RWPE2 (cell line): Measurements from ENCODE around the gene SORL1.

Experiments used
- ATAC-seq: fragments of 200-7000 bp; cut with Tn5 transposase; 3 replicates; pipeline ENCODE4 v1.9.1; 2021; ENCODE audit warnings: low read depth
- DNase-seq: peaks from one replicate; pipeline ENCODE4 v3.0.0-alpha.2; 2020; ENCODE audit warnings: low spot score
- H3K27ac ChIP-seq: fragments of 450-650 bp; 2 replicates; pipeline ENCODE4 v1.5.1; 2017; ENCODE audit warnings: mild to moderate bottlenecking; ENCODE audit not compliant: poor library complexity, severe bottlenecking
- H3K27me3 ChIP-seq: fragments of 250-450 bp; sonication (Bioruptor Pico); 2 replicates; pipeline ENCODE4 v1.5.1; 2021; ENCODE audit warnings: mild to moderate bottlenecking, moderate library complexity; ENCODE audit not compliant: insufficient read depth, poor library complexity, severe bottlenecking
- H3K36me3 ChIP-seq: fragments of 250-450 bp; sonication (Bioruptor Pico); 2 replicates; pipeline ENCODE4 v1.5.1; 2020; ENCODE audit warnings: low read depth, mild to moderate bottlenecking, moderate library complexity
- H3K4me1 ChIP-seq: fragments of 250-450 bp; sonication (Bioruptor Pico); 2 replicates; pipeline ENCODE4 v1.5.1; 2021; ENCODE audit warnings: mild to moderate bottlenecking, moderate library complexity; ENCODE audit not compliant: insufficient read depth, poor library complexity, severe bottlenecking
- H3K4me3 ChIP-seq: fragments of 250-450 bp; sonication (Bioruptor Pico); 2 replicates; pipeline ENCODE4 v1.5.1; 2021; ENCODE audit warnings: mild to moderate bottlenecking, moderate library complexity; ENCODE audit not compliant: severe bottlenecking
- H3K9me3 ChIP-seq: fragments of 250-450 bp; sonication (Bioruptor Pico); 2 replicates; pipeline ENCODE4 v1.5.1; 2021; ENCODE audit warnings: mild to moderate bottlenecking, moderate library complexity; ENCODE audit not compliant: severe bottlenecking
- CTCF ChIP-seq: fragments of 450-650 bp; IDR thresholded peaks from one replicate; pipeline ENCODE4 v1.5.1; 2017; ENCODE audit warnings: mild to moderate bottlenecking, moderate library complexity; ENCODE audit not compliant: poor library complexity, severe bottlenecking

SORL1 gene

GRCh38 chr11:121535129-121535796 is 83.1 kb downstream of the SORL1 start:
- ATAC-seq (peak; percentile 62), DNase-seq (no peak)
- H3K9me3 ChIP-seq, result no peaks in the 10 kb centered on the region
- H3K4me3 ChIP-seq, result no peak overlapping the region
- no peaks in the 10 kb centered on the region; the same call in 1 of the 2 replicates for H3K36me3 ChIP-seq
- no peak overlapping the region for H3K27ac ChIP-seq
- no peaks in the 10 kb centered on the region for H3K27me3 ChIP-seq
- H3K4me1 ChIP-seq, result peaks cover 16% of the 10 kb centered on the region
- no peak for TF ChIP-seq CTCF

GRCh38 chr11:121536126-121536525 is 84.0 kb downstream of the SORL1 start:
- H3K4me1 ChIP-seq, result peaks cover 23% of the 10 kb centered on the region
- no peak overlapping the region for H3K27ac ChIP-seq
- no peaks in the 10 kb centered on the region; the same call in 1 of the 2 replicates for H3K36me3 ChIP-seq

GRCh38 chr11:121538054-121538453 is 85.9 kb downstream of the SORL1 start:
- Histone ChIP-seq H3K9me3 (no peaks in the 10 kb centered on the region), H3K4me1 (peaks cover 25% of the 10 kb centered on the region), H3K27me3 (no peaks in the 10 kb centered on the region), H3K27ac (no peak overlapping the region), H3K4me3 (no peak overlapping the region), H3K36me3 (no peaks in the 10 kb centered on the region; the same call in 1 of the 2 replicates)
- TF ChIP-seq CTCF, result no peak
- no peak for DNase-seq
- ATAC-seq, result no peak

More at GRCh38 chr11:121536126-121536525, 84.0 kb downstream of the SORL1 start:
- no peak for ATAC-seq
- TF ChIP-seq CTCF, result no peak
- H3K9me3 ChIP-seq, result no peaks in the 10 kb centered on the region
- DNase-seq, result no peak
- H3K27me3 ChIP-seq, result no peaks in the 10 kb centered on the region
- H3K4me3 ChIP-seq, result no peak overlapping the region

GRCh38 chr11:121539000-121539399 is 86.9 kb downstream of the SORL1 start:
- no peak for DNase-seq
- Histone ChIP-seq H3K27me3 (no peaks in the 10 kb centered on the region), H3K4me1 (peaks cover 25% of the 10 kb centered on the region), H3K4me3 (no peak overlapping the region), H3K36me3 (no peaks in the 10 kb centered on the region; the same call in 1 of the 2 replicates), H3K27ac (no peak overlapping the region), H3K9me3 (no peaks in the 10 kb centered on the region)
- ATAC-seq, result no peak
- TF ChIP-seq CTCF, result no peak

GRCh38 chr11:121540627-121541026 is 88.5 kb downstream of the SORL1 start:
- no peaks in the 10 kb centered on the region for H3K27me3 ChIP-seq
- H3K4me3 ChIP-seq, result no peak overlapping the region
- H3K36me3 ChIP-seq, result no peaks in the 10 kb centered on the region; the same call in 1 of the 2 replicates
- no peaks in the 10 kb centered on the region for H3K9me3 ChIP-seq
- no peak for TF ChIP-seq CTCF
- peak overlapping the region; percentile 73 for H3K27ac ChIP-seq
- peaks cover 19% of the 10 kb centered on the region for H3K4me1 ChIP-seq
- ATAC-seq (peak; percentile 79), DNase-seq (no peak)
